Right renal pelvis (tissue), 4 donors: ENCODE measurements around the gene C11orf68. TPM values are rescaled to one million over a fixed set of nuclear protein-coding genes. Genes with fewer than 3 reads are reported as not detected.
"Not testable (repeated sequence)": the region's sequence is repeated elsewhere in the genome, so short reads cannot be mapped to it uniquely, and the experiment has no call there.

Experiments used
- DNase-seq, 4 donors: peaks; one replicate each; pipeline ENCODE4 v3.0.0-alpha.2; 2013; ENCODE audit warnings: low read depth in 4 of 4, low spot score in 3 of 4, missing footprints in 1 of 4
- polyA plus RNA-seq, 4 donors: library from polyadenylated mRNA; unstranded; fragments of 120-200 nt; gene quantifications; one replicate each; pipeline ENCODE4 v1.2.1, GENCODE V29; 2013; ENCODE audit not compliant: insufficient read length in 4 of 4

The C11orf68 gene
- 10 to 100 TPM; 37.3 to 46.8 (median 42.2) TPM for polyA plus RNA-seq

DNA sequence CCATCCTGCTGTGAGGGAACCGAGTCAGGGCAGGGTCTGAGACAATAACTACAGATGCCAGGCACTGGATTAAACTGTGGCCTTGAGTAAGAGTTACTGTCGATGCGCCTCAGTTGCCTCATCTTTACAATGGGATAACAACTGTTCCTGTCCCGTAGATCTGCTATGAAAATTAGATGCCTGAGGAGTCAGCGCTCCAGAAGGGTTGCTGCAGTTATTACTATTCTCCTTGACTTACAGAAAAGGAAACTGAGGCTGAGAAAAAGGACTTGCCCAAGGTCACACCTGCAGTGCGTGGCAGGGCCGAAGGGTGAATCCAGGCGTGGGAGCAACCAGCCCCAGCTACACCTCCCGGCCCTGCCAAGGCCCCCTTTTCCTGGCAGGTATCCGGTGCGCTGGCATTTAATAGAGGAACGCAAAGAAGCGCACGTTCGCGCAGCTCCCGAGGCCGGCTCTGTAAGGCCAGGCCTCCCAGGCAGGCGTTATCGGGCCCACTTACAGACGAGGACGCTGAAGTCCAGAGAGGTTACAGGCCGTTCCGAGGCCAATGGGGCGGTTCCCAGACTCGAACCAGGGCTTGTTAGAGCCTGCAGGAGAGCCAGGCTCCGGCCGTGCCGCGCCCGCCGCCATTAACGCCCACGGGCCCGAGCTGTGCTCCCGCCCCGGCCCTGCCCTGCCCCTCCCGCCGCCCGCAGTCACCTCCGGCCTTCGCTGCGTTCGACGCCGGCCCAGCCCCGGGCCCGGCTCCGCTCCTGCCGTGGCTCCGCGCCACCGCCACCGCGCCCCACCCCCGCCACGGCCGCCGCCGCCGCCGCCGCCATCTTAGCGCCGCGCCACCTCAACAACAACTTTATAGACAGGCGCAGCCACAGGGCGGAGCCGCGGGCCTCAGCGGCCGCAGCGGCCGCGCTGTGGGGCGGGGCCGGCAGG, at the start of gene C11orf68:
Gene C11orf68 (minus strand): TSS at position 852 of the 930 bp plus-strand sequence. CDS start 31 bp downstream, at position 821.
- no peak for DNase-seq

DNA sequence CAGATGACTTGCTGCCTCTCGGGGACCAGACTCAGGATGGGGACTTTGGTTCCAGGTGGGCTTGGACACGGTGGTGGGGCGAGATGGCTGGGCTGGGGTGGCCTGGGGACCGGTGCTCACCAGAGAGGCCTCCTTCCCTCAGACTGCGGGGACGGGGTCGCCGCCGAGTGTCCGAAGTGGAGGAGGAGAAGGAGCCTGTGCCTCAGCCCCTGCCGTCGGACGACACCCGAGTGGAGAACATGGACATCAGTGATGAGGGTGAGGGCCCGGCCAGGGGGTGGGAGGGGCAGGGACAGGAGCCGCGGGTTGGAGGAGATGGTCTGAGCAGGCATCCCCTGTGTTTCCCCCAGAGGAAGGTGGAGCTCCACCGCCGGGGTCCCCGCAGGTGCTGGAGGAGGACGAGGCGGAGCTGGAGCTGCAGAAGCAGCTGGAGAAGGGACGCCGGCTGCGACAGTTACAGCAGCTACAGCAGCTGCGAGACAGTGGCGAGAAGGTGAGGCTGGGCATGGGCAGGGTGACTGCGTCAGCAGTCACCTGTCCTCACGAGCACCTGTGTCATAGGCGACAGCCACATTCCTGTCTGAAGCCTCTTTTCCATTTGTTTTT, 48.6 kb upstream of the C11orf68 start:
- no peak for DNase-seq

DNA sequence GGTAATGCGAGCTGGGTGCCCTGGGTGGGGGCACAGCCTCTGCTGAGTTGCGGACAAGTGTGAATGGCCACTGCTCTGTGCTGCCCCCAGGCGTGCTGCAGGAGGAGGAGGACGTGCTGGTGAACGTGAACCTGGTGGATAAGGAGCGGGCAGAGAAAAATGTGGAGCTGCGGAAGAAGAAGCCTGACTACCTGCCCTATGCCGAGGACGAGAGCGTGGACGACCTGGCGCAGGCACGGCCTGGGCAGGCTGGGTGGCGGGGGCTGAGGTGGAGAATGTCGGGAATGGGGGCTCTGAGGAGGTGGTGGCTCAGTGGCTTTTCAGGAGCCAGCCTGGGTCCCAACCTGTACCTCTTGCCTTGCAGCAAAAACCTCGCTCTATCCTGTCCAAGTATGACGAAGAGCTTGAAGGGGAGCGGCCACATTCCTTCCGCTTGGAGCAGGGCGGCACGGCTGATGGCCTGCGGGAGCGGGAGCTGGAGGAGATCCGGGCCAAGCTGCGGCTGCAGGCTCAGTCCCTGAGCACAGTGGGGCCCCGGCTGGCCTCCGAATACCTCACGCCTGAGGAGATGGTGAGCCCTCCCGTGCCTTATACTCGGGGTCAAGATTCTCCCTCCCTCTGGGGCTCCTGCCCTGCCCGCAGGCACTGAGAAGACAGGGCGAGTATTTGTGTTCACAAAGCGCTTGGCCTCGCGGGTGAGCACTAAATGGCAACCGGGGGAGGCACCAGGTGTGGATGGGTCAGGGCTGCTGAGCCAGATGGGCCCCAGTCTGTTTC, 47.3 kb upstream of the C11orf68 start:
- DNase-seq = no peak

- DNase-seq = no peak
Measured at GRCh38 chr11:65964906-65965305, 46.0 kb upstream of the C11orf68 start.

- DNase-seq = no peak
Measured at GRCh38 chr11:65962141-65962564, 43.3 kb upstream of the C11orf68 start.

- peak; percentile 93 to 98 (median 97) for DNase-seq
Measured at GRCh38 chr11:65961267-65962140, 42.6 kb upstream of the C11orf68 start, which contains the start of gene SART1. Gene SART1 (plus strand): TSS chr11:65961734. CDS start chr11:65961781, 47 bp downstream.

DNA sequence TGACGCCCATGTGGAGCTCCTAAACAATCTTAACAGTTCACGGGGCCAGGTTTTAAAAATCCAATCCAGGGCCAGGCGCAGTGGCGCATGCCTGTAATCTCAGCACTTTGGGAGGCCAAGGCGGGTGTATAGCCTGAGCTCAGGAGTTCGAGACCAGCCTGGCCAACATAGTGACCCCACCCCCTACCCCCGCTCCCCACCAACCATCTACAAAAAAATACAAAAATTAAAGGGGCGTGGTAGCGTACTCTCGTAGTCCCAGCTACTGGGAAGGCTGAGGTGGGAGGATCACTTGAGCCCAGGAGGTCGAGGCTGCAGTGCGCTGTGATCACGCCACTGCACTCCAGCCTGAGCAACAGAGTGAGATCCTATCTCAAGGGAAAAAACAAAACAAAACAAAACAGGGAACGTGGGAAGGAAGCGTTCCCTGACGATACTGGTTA, 42.0 kb upstream of the C11orf68 start:
- DNase-seq = no peak

- no peak for DNase-seq
Measured at GRCh38 chr11:65958774-65959420, 40.0 kb upstream of the C11orf68 start.

DNA sequence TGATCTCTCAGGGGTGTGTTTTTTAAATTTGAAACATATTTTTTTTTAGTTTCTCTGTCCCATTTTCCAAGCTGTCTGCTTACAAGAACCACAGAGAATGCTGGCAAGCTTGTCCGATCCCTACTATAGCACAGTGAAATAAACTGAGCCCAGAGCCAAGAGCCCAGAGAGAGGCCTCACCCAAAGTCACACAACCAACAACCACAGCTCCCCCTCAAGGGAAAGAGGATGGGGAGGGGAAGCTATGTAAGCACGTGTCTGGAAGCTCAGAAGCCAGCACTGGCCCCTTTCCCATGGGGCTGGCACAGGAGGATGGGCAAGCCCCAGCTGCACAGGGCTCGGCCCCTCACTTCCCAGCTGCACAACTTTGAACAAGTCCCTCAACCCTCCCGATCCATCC, 39.4 kb upstream of the C11orf68 start:
- no peak for DNase-seq

DNA sequence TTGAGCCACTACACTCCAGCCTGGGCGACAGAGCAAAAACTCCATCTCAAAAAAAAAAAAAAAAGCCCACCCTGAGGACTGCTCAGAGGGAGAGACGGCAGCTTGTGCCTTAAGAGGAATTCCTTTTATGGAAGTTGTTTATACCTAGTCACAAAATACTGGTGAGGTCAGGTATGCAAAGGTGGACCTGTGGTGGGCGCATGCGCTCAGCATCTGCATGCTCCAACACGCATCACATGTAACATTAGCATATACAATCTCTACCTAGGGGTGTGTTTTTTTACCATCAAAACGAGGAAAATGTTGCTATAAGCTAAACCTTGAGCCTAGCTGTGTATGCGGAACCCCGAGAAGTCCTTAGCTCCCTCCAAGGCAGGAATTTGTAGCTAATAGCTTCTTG, 35.9 kb upstream of the C11orf68 start:
- DNase-seq = no peak

DNA sequence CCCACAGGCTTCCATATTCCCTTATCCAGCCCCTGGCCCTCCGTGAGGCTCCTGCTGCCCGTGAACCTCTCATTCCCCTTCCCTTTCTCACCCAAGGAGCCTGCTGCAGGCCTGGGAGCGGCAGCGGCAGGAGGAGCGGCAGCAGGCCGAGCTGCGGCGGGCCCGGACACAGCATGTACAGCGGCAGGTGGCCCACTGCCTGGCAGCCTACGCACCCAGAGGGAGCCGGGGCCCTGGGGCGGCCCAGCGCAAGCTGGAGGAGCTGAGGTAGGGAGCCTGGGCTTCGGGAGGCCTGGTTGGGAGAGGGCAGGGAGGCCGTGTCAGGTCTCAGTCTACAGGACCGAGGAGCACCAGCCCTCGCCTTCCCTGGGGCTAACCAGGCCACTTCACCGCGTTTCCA, 34.6 kb upstream of the C11orf68 start:
- no peak for DNase-seq

- DNase-seq = no peak
Measured at GRCh38 chr11:65952052-65952521, 33.2 kb upstream of the C11orf68 start.

DNA sequence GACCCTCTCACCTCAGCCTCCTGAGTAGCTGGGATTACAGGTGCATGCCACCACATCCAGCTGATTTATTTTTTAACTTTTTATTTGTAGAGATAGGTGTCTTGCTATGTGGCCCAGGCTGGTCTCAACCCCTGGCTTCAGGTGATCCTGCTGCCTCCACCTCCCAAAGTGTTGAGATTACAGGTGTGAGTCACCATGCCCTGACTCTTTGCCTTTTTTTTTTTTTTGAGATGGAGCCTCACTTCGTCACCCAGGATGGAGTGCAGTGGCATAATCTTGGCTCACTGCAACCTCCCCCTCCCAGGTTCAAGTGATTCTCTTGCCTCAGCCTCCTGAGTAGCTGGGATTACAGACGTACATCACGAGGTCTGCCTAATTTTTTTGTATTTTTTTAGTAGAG, 32.8 kb upstream of the C11orf68 start:
- DNase-seq = not testable (repeated sequence)

- not testable (repeated sequence) for DNase-seq
Measured at GRCh38 chr11:65950711-65951110, 31.8 kb upstream of the C11orf68 start.

DNA sequence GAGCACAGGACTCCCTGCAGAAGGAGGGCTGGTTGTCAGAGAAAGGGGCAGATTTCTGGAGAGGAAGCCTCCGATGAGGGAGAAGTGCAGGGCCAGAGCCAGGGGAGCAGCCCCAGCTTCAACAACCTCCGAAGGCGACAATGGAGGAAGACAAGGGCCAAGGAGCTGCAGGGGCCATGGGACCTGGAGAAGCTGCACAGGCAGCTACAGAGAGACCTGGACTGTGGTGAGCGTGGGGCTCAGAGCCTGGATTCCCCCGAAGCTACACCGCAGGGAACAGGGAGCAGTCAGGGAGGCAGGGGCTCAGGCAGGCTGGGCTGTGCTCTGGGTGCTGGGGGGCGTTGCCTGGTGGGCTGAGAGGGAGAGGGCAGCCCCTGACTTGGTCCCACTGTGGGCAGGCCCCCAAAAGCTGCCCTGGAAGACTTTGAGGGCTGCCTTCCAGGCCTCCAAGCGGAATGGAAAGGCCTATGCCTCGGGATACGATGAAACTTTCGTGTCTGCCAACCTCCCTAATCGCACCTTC, 28.8 kb upstream of the C11orf68 start:
- no peak for DNase-seq

DNA sequence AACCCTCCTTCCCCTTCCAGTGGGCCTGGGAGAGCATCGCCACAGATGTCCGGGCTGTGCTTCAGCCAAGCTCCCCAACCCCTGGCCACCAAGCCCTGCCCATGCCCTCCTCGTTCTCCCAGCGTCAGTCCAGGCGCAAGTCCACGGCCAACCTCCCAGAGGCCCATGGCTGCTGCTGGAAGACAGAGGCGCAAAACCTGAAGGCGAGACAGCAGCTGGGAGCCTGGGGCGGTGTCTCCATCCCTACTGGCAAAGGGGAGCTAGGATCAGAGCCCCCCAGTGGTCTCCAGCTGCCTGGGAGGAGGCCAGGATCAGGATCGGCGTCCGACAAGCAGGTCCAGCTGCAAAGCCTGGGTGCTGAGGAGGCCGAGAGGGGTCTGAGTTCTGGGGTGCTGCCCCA, 28.3 kb upstream of the C11orf68 start:
- DNase-seq = no peak

- DNase-seq = no peak
Measured at GRCh38 chr11:65946655-65947054, 27.8 kb upstream of the C11orf68 start.

GRCh38 chr11:65945941-65946558, 27.2 kb upstream of the C11orf68 start:
- DNase-seq = no peak
